AG20443 (cell line): Measurements from ENCODE around the gene ABHD5.

Experiments
- DNase-seq: peaks from one replicate; pipeline ENCODE4 v3.0.0; 2012; ENCODE audit warnings: low spot score, mixed read lengths

ABHD5 gene

DNA sequence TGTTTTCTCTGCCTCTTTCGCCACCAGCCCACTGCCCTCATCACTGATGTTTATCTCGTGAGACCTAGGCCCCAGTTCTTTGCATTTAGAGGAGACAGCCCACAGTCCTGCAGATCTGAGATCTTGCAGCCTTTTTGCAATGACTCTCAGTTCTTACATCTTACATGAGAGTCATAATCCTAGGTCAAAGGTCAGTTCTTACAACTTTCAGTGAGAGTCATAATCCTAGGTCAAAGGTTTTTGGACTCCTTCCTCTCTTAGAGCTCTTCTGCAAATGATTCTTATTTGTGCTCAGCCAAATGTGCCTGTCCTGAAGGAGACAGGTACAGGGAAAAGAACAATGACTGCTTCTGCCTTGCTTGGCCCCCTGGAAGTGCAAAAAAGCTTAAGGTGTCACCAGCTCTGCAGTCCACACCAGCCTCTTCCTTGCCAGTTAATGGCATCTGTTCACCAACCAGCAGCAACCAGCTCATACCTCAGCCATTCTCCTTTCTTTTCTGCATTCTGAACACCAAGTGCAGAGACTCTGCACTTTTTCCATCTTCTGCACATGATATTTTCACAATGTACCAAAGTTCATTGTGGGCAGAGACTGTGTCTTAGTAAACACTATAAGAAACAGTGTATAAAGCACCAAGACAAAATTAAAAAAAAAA, 67.1 kb downstream of the ABHD5 start:
- no peak for DNase-seq

- no peak for DNase-seq
These were observed 68.0 kb downstream of the ABHD5 start for GRCh38 chr3:43758592-43759225.

DNA sequence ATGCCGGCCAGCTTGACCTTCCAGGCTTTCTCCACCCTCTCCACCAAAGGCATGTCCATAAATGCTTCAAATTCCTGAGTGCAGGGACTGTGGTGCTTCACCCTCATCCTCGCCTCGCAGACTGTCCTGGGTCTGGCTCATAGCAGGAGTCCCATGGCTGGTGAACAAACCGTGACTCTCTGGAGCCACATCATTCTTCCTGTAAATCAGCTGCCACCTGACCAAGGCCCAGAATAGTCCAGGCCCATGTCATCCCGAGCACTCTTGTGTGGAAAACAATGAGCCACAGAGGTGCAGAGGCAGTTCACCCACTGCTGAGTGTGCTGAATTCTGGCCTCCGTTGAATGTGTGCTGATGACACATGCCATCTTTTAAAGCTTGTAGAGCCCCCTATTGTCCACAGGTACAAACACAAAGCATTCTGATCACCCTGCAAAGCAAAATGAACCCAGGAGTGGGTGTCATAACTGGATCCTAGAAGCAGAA, 68.6 kb downstream of the ABHD5 start:
- DNase-seq: peak; percentile 88

- DNase-seq: no peak
These were observed 69.2 kb downstream of the ABHD5 start for GRCh38 chr3:43759938-43760337.

GRCh38 chr3:43760938-43761337, 70.2 kb downstream of the ABHD5 start:
- no peak for DNase-seq

- no peak for DNase-seq
These were observed 71.7 kb downstream of the ABHD5 start for GRCh38 chr3:43762451-43762850.

DNA sequence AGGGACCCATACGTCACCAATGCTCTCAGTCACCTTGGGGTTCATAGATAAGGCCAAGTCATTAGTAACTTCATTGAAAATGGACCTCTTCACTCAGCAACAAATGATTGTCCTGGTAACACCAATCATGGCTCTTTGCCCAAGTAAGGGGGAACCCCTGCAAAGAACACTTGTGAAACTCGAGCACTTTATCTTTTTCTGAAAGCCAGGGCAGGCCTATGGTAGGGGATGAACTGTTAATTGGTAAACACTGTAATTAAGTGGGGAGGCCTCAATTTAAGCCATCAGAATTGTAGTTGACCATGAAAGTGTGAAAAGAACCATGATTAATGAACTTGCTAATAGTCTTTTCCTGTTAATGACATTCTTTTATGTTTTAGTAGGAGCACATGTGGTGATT, 73.3 kb downstream of the ABHD5 start:
- no peak for DNase-seq

DNA sequence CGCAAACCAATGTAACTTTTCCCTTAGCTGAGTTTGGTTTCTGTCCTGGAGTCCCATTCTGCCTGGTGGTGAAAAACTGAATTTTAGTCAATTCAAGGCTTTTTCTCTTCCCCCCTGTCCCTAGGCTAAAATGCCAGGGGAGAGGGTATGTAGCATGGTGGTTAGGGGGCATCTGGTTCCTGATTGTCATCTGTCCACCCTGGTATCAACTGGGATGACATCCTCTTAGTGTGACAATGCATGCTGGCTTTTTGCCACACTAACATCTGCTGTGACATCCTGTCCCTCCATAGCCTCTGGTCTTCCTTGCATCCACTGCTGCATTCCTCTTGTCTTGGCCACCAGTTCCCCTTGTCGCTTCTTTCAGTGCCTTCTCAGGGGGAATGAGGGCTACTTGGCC, 73.7 kb downstream of the ABHD5 start:
- no peak for DNase-seq

DNA sequence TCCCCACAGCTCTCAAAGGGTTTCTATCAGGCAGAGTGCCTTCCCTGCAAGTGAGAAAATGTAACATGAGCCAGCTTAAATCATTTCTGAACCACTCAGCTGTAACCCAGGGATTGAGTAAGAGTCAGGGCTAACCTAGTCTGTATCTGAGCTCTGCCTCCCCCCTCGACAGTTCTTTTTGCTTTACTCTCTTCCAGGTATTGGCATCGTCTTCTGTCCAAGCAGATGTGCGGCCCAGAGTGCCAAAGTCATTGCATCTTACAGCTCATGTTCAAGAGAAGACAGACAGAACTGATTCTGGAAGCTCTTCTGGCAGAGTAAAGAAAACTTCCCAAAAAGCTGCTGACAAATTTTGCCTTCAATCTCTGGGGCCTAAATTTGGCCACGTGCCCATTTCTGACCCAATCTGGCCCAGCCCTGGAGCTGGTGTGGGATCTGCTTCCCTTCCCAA, 74.8 kb downstream of the ABHD5 start:
- peak; percentile 55 for DNase-seq

- peak; percentile 35 for DNase-seq
These were observed 76.1 kb downstream of the ABHD5 start for GRCh38 chr3:43766672-43767465.

DNA sequence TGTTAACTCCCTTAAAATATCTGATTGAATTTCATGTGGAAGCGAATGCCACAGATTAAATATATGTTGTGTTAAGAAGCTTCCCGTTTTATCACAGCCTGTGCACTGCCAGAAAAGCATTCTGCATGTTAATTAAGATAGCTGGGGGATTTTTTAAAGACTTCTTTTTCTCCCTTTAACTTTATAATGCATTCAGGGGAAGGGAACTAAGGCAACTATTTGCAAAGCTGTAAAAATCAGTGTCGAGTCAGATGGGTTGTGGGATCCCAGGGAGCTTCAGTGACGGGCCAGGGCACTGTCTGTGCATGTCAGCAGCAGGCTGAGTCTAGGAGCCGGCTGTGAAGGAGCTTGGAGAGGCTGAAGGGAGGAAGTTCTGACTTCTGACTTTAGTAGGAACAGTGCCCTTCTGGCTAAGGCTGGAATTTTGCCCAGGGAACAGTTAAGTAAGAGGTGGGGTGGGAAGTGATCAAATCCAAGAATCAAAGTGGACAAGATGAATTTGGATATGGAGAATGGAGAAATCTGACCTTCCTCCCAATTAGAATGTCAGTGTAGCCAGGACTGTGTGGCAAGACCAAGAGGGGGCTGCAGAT, 77.7 kb downstream of the ABHD5 start:
- peak; percentile 24 for DNase-seq

- peak; percentile 97 for DNase-seq
These were observed 78.6 kb downstream of the ABHD5 start for GRCh38 chr3:43769097-43769884.

- no peak for DNase-seq
These were observed 79.2 kb downstream of the ABHD5 start for GRCh38 chr3:43769885-43770425.

- peak; percentile 67 for DNase-seq
These were observed 79.8 kb downstream of the ABHD5 start for GRCh38 chr3:43770426-43771103.

GRCh38 chr3:43771610-43772009, 80.9 kb downstream of the ABHD5 start:
- no peak for DNase-seq

DNA sequence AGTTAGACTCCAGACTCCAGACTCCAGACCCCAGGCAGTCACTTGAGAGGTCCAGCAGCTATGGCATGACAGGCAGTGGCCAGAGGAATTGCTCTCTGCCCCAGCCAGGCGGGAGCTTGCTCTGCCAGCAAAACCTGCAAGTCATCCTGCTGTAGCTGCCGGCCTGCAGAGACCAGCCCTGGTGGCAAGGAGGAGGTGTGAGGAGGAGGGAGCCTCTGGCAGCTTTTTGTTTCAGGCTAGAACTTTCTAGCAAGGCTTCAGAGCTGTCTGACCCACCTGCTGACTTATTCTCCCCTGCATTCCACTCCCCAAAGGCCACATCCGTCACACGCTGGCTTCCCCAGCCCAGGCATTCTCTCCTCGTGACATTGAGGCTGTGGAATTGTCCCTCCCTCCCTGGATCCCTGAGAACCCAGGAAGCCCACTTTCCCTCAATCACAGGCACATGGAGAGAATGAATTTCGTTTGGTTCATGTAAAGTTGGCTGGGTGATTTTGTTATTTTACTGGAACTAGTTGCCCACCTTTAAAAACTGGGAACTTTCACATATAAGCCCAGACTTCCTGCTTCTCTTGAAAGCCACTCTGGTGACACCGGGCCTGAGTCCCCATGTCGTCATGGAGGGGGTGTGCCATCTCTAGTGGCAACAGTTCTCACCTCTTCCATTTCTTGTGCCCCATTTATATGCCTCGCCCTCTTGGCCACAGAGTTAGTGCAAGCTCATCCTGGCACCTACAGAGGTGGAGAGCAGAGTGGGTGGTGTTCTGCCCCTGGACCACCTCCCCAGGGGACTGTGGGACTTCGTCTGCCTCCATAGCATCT, 82.7 kb downstream of the ABHD5 start:
- peak; percentile 64 for DNase-seq

DNA sequence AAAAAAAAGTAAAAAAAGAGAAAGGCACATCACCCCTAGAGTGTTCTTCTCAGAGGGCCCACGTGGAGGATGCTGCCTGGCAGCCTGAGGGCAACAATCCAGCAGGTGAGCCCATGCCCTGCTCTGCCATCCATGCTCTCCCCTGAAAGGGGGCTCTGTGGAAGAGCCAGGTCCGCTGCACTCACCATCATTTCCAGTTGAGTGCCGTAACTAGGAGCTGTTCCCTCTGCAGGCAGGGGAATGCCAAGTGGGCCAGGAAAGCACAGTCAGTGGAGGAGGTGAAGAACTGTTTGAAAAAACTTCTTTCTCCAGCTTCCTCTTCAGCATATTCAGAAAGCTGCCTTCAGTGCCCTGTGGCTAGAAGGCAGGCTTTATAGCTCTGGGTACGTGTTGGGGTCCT, 84.1 kb downstream of the ABHD5 start:
- DNase-seq: no peak

DNA sequence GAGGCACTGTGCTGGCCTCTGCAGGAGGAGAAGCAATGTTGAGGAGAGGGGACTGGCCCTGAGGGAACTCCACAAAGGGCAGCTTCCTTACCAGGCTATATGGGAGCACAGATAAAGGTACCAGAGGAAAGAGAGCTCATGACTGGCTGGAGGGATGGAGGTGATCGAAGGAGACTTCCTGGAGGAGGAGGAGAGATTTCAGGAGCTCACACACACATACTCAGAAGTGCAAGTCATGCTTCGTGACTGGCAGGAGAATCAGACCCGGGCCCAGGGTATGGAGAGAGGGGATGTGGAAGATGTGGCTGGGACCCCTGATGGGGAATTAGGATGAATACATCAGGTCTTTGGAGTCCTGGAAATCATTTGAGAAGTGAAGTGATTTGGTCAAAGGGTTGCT, 85.4 kb downstream of the ABHD5 start:
- DNase-seq: no peak

DNA sequence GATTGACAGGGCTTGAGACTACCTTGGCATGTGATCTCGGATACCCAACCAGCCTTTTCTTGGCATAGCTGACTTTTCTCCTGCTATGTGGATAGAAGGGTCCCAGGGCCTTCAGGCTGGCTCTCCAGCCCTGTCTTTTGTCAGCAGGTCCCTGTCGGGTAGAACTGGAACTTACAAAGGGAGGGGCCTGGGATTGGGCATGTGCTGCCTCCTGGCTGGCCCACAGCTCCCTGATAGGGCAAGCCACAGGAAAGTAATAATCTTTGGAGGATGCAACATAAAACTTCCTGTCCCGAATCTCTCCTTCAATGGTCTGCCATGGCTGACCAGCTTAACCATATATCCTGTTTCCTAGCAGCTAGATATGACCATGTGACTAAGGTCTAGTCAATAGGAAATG, 89.1 kb downstream of the ABHD5 start:
- DNase-seq: no peak

GRCh38 chr3:43782541-43782940, 91.8 kb downstream of the ABHD5 start:
- no peak for DNase-seq
